Activated gamma-delta T cell (primary cell): Measurements from ENCODE around the gene KLHL29.
"Not testable (repeated sequence)": the region's sequence is repeated elsewhere in the genome, so short reads cannot be mapped to it uniquely, and the experiment has no call there.

Source experiments
- DNase-seq: peaks from one replicate; lab custom pipeline; 2025; lab: John Stamatoyannopoulos, UW

KLHL29 gene

GRCh38 chr2:23367760-23368159 is 17.2 kb upstream of the KLHL29 start:
- no peak for DNase-seq

DNA sequence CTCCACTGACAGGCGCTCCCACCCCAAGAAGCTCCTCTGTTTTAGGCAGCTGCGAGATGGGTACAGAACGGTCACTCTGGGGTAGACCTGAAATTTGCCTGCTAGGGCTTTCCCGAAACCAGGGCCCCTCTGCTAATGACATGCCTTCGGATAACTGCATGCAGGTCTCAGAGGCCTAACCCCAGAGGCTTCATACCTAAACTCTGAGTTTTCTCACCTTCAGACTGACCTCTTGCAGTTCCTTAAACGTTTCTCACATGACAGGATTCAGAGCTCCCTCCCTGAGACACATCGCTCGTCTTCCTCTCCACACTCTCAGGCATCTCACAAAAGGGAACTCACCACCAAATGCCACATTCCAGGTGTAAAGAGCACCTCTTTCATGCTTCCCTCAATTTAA is 11.3 kb upstream of the KLHL29 start:
- no peak for DNase-seq

- no peak for DNase-seq
Observed at GRCh38 chr2:23375448-23375847, 9.5 kb upstream of the KLHL29 start.

GRCh38 chr2:23376075-23376474 is 8.9 kb upstream of the KLHL29 start:
- no peak for DNase-seq

DNA sequence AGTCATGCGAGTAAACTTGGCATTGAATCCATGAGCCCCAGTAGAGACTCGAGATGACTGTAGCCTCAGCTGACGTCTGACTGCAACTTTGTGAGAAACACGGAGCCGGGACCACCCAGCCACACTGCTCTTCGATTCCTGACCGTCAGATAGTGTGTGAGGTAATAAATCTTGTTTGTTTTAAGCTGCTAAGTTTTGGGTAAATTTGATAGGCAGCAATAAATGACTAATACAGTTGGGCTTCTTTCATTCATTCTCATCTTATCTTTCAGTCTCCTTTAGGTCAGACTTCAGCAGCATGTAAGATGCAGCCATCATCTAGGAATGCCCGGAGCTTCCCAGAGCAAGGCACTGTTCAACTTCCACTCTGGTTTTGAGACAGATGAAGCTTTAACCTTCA is 8.0 kb upstream of the KLHL29 start:
- DNase-seq: no peak

DNA sequence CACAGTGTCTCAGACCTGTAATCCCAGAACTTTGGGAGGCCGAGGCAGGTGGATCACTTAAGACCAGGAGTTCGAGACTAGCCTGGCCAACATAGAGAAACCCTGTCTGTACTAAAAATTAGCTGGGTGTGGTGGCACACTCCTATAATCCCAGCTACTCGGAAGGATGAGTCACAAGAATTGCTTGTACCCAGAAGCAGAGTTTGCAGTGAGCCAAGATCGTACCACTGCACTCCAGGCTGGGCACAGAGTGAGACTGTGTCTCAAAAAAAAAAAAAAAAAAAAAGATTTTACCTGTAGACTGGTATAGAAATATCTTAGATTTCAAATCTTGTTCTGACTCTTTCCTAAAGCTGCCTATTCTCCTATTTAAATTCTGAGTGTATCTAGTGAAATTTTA is 7.2 kb upstream of the KLHL29 start:
- DNase-seq: no peak

- DNase-seq: no peak
Observed at GRCh38 chr2:23378496-23378895, 6.5 kb upstream of the KLHL29 start.

- no peak for DNase-seq
Observed at GRCh38 chr2:23379220-23379695, 5.7 kb upstream of the KLHL29 start.

- no peak for DNase-seq
Observed at GRCh38 chr2:23380562-23381065, 4.4 kb upstream of the KLHL29 start.

DNA sequence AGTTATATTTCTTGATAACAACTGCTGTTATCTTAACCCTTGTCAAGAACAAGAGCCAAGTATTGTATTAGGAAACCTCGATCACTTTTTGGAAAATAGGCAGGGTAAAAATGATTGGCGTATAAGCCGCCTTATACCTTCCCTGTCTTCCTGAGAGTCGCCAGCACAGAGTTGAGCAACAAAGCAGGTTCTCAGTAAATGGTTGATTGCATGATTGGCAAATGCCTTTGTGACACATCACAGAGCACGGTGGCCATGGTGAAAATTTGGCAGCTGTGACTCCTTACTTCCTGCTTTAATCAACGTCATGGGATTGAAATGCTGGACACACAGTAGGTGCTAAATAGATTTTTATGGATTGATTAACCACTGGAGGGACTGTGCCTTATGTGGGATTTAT is 3.9 kb upstream of the KLHL29 start:
- DNase-seq: no peak

DNA sequence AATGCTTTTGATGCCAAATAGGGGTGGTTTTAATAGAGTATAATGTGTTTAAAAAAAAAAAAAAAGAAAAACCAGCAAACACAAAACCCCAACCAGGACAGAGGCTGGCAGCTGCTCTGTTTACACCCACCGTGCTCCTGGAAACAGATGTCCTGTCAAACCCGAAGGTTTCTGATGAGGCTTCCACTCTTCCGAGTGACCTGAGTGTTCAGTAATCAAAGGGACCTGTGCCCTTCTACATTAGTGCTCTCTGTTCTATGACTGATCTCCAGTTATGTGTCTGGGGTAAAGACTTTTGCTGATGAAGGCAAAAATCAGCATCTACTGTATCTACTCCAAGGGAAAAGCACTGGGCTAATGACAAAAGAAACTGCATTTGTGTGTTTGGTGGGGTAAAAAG is 3.5 kb upstream of the KLHL29 start:
- no peak for DNase-seq

DNA sequence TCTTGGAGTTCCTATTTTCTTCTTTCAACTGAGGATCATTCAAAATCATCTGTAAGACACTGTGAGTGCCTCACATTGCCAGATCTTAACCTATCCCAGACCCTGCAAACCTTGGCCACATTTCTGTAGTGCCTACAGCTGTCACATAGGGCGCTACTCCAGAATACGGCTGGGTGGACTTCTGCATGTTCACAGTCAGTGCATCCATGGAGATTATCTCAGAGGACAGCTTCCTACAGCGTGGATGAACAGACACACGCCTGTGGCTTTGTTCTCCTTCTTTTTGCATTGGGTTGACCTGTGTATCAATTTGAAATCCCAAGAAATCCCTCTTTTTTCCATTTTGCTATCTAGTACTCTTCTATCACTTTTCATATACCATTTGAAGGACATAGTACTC is 1.9 kb upstream of the KLHL29 start:
- no peak for DNase-seq

DNA sequence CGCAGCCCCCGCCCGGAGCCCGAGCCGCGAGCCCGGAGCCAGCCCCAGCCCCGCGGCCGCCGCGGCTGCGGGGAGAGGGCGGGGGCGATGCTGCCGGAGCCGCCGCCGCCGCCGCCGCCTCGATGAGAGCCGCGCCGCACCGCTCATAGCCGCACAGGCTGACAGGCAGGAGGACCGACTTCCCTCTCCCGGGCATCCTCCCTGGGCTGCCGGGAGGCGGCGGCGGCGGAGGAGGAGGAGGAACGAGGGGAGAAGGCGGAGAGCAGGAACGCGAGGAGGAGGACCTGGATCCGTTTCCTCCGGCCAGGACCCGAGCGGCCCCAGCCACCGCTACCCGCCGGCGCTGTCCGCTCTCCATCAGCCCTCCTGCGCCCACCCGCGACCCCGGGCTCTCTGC is 370 bp downstream of the KLHL29 start:
- no peak for DNase-seq

- no peak for DNase-seq
Observed at GRCh38 chr2:23385748-23386338, 864 bp downstream of the KLHL29 start.

GRCh38 chr2:23386339-23387220 is 1.6 kb downstream of the KLHL29 start:
- DNase-seq: no peak

DNA sequence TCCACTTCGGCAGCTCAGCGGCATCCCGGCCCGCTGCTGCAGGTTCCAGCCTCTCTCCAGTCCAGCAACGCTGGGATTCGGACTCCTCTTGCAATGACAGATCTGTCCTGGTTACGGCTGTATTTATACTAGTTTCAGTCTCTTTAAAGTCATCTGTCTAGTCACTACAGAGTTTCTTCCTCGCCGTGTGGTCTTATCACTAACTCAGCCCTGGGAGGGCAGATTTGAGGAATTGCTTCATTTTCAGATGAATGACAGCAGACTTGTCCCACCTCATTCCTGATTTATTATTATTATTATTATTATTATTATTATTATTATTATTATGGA is 2.2 kb downstream of the KLHL29 start:
- no peak for DNase-seq

DNA sequence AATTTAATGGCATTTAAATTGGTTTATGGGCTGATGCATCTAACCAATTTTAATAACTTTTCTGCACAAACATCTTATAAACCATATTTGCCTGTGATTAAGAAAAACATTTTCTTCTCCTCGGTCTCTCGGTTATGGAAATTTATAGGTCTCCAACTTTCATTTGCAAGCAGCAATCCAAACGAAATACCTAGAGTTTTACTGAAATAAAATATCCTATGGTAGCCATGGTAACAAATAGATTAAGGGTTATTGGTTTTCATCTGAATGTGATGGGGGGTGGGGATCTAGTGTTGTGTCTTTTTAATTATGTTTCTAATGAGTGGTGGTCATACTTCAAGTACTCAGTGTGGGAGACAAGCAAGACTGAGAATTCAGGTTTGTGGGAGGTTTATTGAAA is 2.9 kb downstream of the KLHL29 start:
- no peak for DNase-seq

GRCh38 chr2:23388294-23388693 is 3.3 kb downstream of the KLHL29 start:
- DNase-seq: no peak

DNA sequence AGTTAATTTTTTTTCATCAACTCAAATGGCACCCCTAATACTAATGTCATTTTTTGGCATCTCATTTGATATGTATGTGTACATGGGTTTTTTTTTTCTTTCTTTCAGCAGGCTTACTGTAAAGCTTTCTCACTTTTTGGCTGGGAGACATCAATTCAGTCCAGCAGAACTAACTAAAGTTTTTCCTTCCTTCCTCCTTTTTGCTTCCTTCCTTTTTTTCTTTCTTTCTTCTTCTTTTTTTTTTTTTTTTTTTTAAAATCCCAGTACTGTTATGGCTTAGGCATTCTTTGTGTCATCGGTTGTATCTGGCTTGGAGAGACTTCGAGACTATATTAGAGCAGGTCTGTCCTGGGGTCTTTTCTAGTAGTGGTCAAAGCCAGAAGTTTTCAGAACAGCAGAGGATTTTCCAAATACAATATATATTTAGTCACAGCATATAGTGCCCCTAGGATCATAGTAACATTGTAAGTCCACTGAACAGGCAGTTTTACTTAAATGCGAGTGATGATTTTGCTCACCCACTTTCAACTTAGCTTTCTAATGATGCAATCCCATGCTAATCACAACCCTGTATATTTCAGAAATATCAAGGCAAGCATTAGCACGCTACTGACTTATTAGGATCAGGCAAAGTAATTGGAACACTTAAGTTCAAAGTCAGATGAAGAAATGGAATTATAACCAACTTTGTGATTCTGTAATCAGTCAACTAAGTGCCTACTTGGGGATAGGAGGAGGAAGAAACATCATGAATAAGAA is 4.0 kb downstream of the KLHL29 start:
- no peak for DNase-seq

GRCh38 chr2:23390152-23390551 is 5.2 kb downstream of the KLHL29 start:
- DNase-seq: no peak

DNA sequence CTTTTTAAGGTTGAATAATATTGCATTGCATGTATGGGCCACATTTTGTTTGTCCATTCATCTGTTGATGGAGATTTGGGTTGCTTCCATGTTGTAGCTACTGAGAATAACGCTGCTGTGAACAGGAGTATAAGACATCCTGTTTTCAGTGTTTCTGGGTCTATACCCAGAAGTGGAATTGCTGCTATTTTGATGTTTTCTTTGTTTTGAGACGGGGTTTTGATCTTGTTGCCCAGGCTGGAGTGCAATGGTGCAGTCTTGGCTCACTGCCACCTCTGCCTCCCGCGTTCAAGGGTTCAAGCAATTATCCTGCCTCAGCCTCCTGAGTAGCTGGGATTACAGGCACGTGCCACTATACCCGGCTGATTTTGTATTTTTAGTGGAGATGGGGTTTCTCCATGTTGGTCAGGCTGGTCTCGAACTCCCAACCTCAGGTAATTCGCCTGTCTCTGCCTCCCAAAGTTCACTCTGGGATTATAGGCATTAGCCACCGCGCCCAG is 6.3 kb downstream of the KLHL29 start:
- not testable (repeated sequence) for DNase-seq

GRCh38 chr2:23393722-23394121 is 8.7 kb downstream of the KLHL29 start:
- no peak for DNase-seq

GRCh38 chr2:23394700-23395099 is 9.7 kb downstream of the KLHL29 start:
- no peak for DNase-seq
